ENCODE results near the gene CAV1. TPM values are rescaled to one million over a fixed set of nuclear protein-coding genes. Genes with fewer than 3 reads are reported as not detected.

The CAV1 gene
- total RNA-seq, 4 donors from 2014 or later = 301 to 490 (median 321) TPM

- intact Hi-C loops (cut with DNase I) = loop anchor here (5.0 to 10.0 kb wide), 2 partner anchors 174 to 257 kb away; no protein-coding TSS in a partner anchor
- Histone ChIP-seq H3K36me3 (no peaks in the 10 kb centered on the region), H3K9me3 (no peaks in the 10 kb centered on the region), H3K4me3 (replicated peaks in 1 of 3) (no peak overlapping the region), H3K4me1 (peaks cover 29 to 36% of the 10 kb centered on the region in 2 donors), H3K27me3 (no peaks in the 10 kb centered on the region), H3K27ac (peak overlapping the region in 2 of 3 donors; percentile 96 to 97)
- DNase-seq = no peak
- 58 to 82% methylated on average over 1 of the region's 1 CpG for WGBS, 2 donors
- TF ChIP-seq POLR2A (IDR thresholded peaks at IDR 0.05) = no peak
- TF ChIP-seq, protein P1, sequence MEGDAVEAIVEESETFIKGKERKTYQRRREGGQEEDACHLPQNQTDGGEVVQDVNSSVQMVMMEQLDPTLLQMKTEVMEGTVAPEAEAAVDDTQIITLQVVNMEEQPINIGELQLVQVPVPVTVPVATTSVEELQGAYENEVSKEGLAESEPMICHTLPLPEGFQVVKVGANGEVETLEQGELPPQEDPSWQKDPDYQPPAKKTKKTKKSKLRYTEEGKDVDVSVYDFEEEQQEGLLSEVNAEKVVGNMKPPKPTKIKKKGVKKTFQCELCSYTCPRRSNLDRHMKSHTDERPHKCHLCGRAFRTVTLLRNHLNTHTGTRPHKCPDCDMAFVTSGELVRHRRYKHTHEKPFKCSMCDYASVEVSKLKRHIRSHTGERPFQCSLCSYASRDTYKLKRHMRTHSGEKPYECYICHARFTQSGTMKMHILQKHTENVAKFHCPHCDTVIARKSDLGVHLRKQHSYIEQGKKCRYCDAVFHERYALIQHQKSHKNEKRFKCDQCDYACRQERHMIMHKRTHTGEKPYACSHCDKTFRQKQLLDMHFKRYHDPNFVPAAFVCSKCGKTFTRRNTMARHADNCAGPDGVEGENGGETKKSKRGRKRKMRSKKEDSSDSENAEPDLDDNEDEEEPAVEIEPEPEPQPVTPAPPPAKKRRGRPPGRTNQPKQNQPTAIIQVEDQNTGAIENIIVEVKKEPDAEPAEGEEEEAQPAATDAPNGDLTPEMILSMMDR (IDR thresholded peaks at IDR 0.05) = no peak
Observed at GRCh38 chr7:116529250-116529649, 4.4 kb downstream of the CAV1 start.

DNA sequence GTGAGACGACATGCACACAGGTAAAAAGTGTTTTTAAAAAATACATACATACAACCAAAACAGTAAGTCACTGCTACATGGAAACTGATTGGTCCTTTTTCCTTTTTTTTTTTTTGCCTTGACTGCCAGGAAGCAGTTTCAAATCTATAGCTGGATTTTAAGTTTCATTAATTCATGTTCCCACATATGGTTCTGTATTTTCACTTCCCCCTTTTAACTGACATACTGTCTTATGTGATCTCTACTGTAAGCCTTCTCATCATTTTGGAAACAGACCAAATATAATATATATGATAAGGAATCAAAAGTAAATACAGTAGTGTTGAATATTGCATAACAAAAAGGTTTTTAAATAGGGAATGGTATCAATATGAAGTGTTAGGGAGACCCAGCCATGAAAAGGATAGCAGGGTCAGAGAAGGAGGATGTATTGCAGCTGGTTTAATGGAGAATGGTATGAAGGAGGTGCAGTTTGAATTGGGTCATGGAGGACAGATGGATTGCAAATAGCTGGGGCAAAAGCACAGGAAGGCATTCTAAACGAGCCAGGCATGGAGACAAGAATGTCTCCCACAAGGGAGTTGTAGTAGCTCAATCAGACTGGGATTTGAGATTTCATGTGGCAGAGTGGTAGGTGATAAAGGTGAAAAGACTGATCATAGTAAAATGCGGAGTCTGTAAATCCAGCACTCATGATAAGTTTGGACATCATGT, 5.4 kb downstream of the CAV1 start:
- DNase-seq = no peak
- intact Hi-C loops (cut with DNase I) = no loop called here
- Histone ChIP-seq H3K27ac (peak overlapping the region in 1 of 3 donors; percentile 14), H3K36me3 (peaks cover 0 to 5% of the 10 kb centered on the region in 2 donors), H3K27me3 (no peaks in the 10 kb centered on the region), H3K9me3 (no peaks in the 10 kb centered on the region), H3K4me1 (peaks cover 36 to 37% of the 10 kb centered on the region in 2 donors), H3K4me3 (replicated peaks in 1 of 3) (no peak overlapping the region)
- 68 to 82% methylated on average over 3 of the region's 3 CpGs for WGBS, 2 donors
- TF ChIP-seq, protein P1 (IDR thresholded peaks at IDR 0.05) = no peak
- no peak for TF ChIP-seq POLR2A (IDR thresholded peaks at IDR 0.05)

DNA sequence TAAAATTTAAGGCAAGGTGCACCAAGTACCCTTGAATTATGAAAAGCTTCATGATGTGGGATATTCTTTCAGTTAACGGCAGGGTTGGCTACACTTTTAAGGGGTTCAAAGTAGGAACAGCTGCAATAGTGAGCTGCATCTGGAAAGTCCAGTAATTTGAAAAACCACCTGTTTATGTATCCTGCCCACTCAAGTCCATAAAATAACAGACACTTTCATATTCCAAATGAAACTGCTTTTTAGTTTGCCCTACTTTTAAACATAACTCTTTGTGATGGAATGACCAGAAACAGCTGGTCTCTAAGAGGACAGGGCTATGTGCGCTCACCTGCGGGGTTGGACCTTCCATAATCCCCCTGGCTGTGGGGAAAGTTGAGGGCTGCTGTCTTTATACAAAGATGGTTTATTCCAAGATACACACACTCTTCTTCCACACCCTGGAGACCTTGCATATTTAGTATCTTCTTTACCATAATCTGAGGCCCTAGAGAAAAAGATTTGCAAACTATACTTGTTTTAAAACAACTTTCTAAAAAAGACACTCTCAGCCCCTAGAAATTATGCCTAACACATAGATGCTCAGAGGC, 7.4 kb downstream of the CAV1 start:
- H3K4me1 ChIP-seq = peaks cover 33 to 39% of the 10 kb centered on the region in 2 donors
- H3K9me3 ChIP-seq = no peaks in the 10 kb centered on the region
- no peak overlapping the region for H3K27ac ChIP-seq
- TF ChIP-seq POLR2A (IDR thresholded peaks at IDR 0.05) = no peak
- TF ChIP-seq, protein P1 (IDR thresholded peaks at IDR 0.05) = no peak
- no peaks in the 10 kb centered on the region for H3K27me3 ChIP-seq
- no peak overlapping the region for H3K4me3 ChIP-seq (replicated peaks in 1 of 3)
- intact Hi-C loops (cut with DNase I) = no loop called here
- WGBS, 2 donors = 86 to 89% methylated on average over 3 of the region's 3 CpGs
- no peak for DNase-seq
- peaks cover 0 to 13% of the 10 kb centered on the region in 2 donors for H3K36me3 ChIP-seq

- no peak overlapping the region for H3K4me3 ChIP-seq (replicated peaks in 1 of 3)
- peaks cover 14 to 19% of the 10 kb centered on the region in 2 donors for H3K36me3 ChIP-seq
- H3K9me3 ChIP-seq = no peaks in the 10 kb centered on the region
- H3K27me3 ChIP-seq = no peaks in the 10 kb centered on the region
- 88% methylated on average over 2 of the region's 2 CpGs for whole genome bisulfite sequencing, 2 donors
- no peak overlapping the region for H3K27ac ChIP-seq
- DNase-seq = no peak
- peaks cover 18 to 22% of the 10 kb centered on the region in 2 donors for H3K4me1 ChIP-seq
- TF ChIP-seq, protein P1 (IDR thresholded peaks at IDR 0.05) = no peak
- TF ChIP-seq POLR2A (IDR thresholded peaks at IDR 0.05) = no peak
- intact Hi-C loops (cut with DNase I) = no loop called here
Observed at GRCh38 chr7:116534790-116535189, 10.0 kb downstream of the CAV1 start.

DNA sequence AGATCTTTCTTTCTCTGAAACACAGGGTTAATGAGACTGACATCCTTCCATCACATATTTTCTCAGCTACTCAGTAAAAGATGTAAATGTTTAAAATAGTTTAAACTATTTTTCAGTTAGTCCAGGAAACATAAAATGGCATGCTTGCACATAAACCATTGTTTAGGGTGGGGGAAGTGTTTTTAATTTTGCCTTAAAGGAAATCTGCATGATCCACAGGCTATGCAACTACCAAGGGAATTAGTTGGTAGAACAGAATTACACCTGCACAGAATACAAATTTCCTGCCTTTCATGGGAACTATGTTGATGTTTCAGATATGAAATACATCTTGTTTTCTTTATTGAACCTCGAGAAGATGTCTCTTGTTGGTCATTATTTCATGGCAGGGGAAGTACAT, 10.6 kb downstream of the CAV1 start:
- Histone ChIP-seq H3K36me3 (peaks cover 14 to 19% of the 10 kb centered on the region in 2 donors), H3K4me1 (peaks cover 12 to 19% of the 10 kb centered on the region in 2 donors), H3K27ac (no peak overlapping the region), H3K4me3 (replicated peaks in 1 of 3) (no peak overlapping the region), H3K27me3 (no peaks in the 10 kb centered on the region), H3K9me3 (no peaks in the 10 kb centered on the region)
- WGBS, 2 donors = 72 to 78% methylated on average over 1 of the region's 1 CpG
- intact Hi-C loops (cut with DNase I) = no loop called here
- no peak for DNase-seq
- no peak for TF ChIP-seq POLR2A (IDR thresholded peaks at IDR 0.05)
- TF ChIP-seq, protein P1 (IDR thresholded peaks at IDR 0.05) = no peak

Data from thyroid gland (tissue), 4 donors.